ENCODE measurements around the gene TLX3. TPM values are rescaled to one million over a fixed set of nuclear protein-coding genes. Genes with fewer than 3 reads are reported as not detected.

TLX3 gene
- total RNA-seq, 1 donor from 2014 or later = not detected

DNA sequence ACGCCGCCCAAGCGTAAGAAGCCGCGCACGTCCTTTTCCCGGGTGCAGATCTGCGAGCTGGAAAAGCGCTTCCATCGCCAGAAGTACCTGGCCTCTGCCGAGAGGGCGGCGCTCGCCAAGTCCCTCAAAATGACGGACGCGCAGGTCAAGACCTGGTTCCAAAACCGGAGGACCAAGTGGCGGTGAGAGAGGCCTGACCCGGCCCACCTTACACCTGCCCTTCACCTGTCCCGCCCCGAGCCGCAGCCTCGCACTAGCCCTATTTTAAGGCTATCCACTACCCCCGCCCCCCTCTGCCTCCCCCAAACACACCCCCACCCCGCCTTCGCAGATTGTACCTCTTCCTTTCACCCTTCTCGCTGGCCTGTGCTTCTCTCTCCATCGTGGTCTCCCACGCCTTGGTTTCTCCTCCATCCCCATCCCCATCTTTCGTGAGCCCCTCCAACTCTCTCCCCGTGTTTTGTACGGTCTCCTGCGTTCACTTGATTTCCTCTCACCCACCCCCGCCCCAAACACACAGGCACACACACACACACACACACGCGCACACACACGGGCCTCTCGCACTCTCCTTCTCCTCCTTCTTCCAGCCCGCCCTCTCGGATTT, 1.3 kb downstream of the TLX3 start:
- Mint-ChIP-seq H3K27ac (no peak overlapping the region), H3K4me1 (ENCODE audit: low read depth) (peaks cover 4% of the 10 kb centered on the region), H3K36me3 (ENCODE audit: insufficient read depth) (no peaks in the 10 kb centered on the region), H3K9me3 (ENCODE audit: low read depth) (no peaks in the 10 kb centered on the region), H3K4me3 (ENCODE audit: low read depth) (no peak overlapping the region), H3K27me3 (peaks cover 80% of the 10 kb centered on the region)
- DNase-seq (ENCODE audit: low spot score, unreplicated experiment) = no peak
- peak; percentile 49 for TF ChIP-seq CTCF (IDR thresholded peaks at IDR 0.05; ENCODE audit: unreplicated experiment)

- H3K4me1 Mint-ChIP-seq (ENCODE audit: low read depth) = peaks cover 4% of the 10 kb centered on the region
- H3K27ac Mint-ChIP-seq = no peak overlapping the region
- H3K27me3 Mint-ChIP-seq = peaks cover 78% of the 10 kb centered on the region
These were observed 1.8 kb downstream of the TLX3 start for GRCh38 chr5:171310819-171311321.

GRCh38 chr5:171311322-171312077, 2.5 kb downstream of the TLX3 start:
- Mint-ChIP-seq H3K9me3 (ENCODE audit: low read depth) (no peaks in the 10 kb centered on the region), H3K36me3 (ENCODE audit: insufficient read depth) (no peaks in the 10 kb centered on the region), H3K27ac (no peak overlapping the region), H3K4me1 (ENCODE audit: low read depth) (peaks cover 4% of the 10 kb centered on the region), H3K4me3 (ENCODE audit: low read depth) (no peak overlapping the region), H3K27me3 (peaks cover 78% of the 10 kb centered on the region)
- no peak for TF ChIP-seq CTCF (IDR thresholded peaks at IDR 0.05; ENCODE audit: unreplicated experiment)
- no peak for DNase-seq (ENCODE audit: low spot score, unreplicated experiment)

More at GRCh38 chr5:171310819-171311321, 1.8 kb downstream of the TLX3 start:
- H3K4me3 Mint-ChIP-seq (ENCODE audit: low read depth) = no peak overlapping the region
- no peaks in the 10 kb centered on the region for H3K36me3 Mint-ChIP-seq (ENCODE audit: insufficient read depth)
- TF ChIP-seq CTCF (IDR thresholded peaks at IDR 0.05; ENCODE audit: unreplicated experiment) = no peak
- DNase-seq (ENCODE audit: low spot score, unreplicated experiment) = no peak
- H3K9me3 Mint-ChIP-seq (ENCODE audit: low read depth) = no peaks in the 10 kb centered on the region

DNA sequence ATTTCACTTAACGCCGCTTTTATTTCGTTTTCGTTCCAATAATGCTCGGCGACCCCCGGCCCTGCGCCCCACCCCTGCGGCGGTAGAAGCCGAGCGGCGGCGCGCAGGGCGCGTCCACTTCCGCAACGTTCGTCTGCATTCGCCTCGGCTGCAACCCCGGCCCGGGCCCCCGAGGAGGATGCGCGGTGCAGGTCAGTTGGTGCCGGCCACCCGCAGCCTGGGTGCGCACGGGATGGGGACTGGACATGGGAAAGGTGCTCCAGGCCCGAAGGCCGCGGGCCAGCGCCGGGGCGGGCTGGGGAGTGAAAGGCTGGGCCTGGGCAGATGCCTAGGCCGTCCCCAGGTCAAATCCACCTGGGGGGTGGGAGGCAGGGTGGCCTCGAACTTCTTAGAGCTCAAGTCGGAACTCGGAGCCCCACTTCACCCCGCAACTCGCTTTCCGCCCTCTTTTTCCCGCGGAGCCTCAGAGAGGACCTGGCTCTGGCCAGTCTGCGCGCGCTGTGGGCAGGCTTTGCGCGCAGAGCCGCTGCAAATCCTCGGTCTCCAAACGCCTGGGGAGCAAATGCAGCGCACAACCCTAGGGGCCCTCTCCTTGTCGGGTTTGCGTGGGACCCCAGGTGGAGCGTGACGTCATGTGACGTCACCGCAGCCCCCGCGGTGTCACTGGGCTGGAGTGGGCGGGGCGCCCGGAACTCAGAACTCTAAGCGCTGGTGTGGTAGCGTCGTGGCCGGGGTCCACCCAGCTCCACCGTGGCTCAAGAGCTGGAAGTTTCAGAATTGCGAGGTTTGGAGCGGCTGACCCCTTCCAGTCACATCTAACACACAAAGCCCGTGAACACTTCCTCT, 3.3 kb downstream of the TLX3 start:
- Mint-ChIP-seq H3K9me3 (ENCODE audit: low read depth) (no peaks in the 10 kb centered on the region), H3K27me3 (peaks cover 78% of the 10 kb centered on the region), H3K27ac (peak overlapping the region; percentile 49), H3K4me1 (ENCODE audit: low read depth) (peaks cover 4% of the 10 kb centered on the region), H3K4me3 (ENCODE audit: low read depth) (peak overlapping the region; percentile 7), H3K36me3 (ENCODE audit: insufficient read depth) (no peaks in the 10 kb centered on the region)
- DNase-seq (ENCODE audit: low spot score, unreplicated experiment) = no peak
- no peak for TF ChIP-seq CTCF (IDR thresholded peaks at IDR 0.05; ENCODE audit: unreplicated experiment)
